ACHN (cell line): ENCODE data around the gene C10orf53.

ENCODE experiments used
- DNase-seq: peaks from one replicate; pipeline ENCODE4 v3.0.0-alpha.2; 2015
- in situ Hi-C: cut with HindIII; loops from 2 replicates; pipeline ENCODE4 v1.10.0; 2017; ENCODE audit warnings: low sequenced_read_pairs, low pct_ligation_motif_present, low pct_unique_long_range_greater_than_20kb

Gene C10orf53

DNA sequence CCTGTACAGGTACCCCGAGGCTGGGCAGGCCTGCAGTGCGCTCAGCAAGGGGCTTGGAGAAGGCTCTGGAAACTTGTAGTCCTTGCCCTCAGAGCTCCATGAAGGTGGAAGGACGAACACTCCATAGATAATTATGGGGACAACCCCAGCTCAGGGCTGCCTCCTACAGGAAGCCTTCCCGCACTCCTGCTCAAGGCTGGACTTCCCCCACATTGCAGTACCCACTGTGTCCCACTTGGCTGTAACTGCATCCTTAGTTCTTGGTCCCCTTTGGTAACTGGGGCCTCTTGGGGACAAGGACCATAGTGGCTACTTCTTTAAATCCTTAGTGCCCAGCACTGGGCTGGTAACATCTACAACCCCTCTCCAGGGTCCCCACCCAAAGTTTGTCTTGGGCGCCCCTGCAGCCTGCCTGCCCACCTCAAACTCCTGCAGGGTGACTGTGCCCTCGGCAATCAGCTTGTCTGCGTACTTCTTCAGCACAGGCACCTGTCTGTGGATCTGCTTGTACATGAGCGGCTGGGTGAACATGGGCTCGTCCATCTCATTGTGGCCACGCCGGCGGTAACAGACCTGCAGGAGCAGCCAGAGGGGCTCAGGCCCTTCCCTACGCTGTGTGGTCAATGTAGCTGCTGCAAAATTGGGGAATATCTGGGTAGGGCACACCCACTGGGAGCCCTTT is 65.6 kb downstream of the C10orf53 start:
- in situ Hi-C loops = no loop called here
- no peak for DNase-seq

GRCh38 chr10:49745756-49746155 is 66.3 kb downstream of the C10orf53 start:
- DNase-seq = no peak
- in situ Hi-C loops = no loop called here

DNA sequence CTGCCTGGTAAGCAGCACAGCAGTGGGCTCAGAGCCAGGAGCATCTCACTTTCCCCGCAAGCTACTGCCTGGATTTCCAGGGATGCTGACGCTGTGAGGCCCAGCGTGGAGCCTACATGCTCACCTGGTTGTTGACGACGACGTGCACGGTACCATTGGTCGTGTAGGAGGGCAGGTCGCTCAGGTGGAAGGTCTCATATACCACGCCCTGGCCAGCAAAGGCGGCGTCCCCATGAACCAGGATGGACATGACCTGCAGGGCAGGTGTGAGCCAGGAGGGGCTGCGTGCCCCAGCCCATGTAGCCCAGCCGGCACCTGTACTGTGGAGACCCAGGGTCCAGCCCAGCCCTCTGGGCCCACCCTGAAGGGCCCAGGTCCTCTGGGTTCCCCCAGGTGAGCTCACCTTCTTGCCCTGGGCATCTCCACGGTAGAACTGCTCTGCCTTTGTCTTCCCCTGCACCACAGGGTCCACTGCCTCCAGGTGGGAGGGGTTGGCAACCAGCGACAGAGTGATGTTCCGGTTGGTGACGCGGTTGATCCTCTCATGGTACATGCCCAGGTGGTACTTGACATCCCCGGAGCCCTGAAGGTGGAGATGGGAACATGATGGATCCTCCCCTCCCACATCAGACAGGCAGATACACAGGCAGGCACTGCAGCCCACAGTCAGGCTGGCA is 67.3 kb downstream of the C10orf53 start:
- no peak for DNase-seq
- in situ Hi-C loops = no loop called here
